HepG2 (cell line): ENCODE results near the gene DDOST. TPM values are rescaled to one million over a fixed set of nuclear protein-coding genes. Genes with fewer than 3 reads are reported as not detected.

Experiments
- JARID2 ChIP-seq: sonication (generic); formaldehyde crosslinking; IDR thresholded peaks from 2 replicates; pipeline ENCODE4 v1.8.1; 2023; ENCODE audit warnings: missing genetic modification reagents, inconsistent platforms; ENCODE audit not compliant: insufficient replicate concordance
- NFE2L1 ChIP-seq: sonication (generic); formaldehyde crosslinking; IDR thresholded peaks from 2 replicates; pipeline ENCODE4 v1.4.0; 2020; ENCODE audit warnings: missing genetic modification reagents, mild to moderate bottlenecking, borderline replicate concordance
- NFRKB ChIP-seq: fragments of 450-650 bp; IDR thresholded peaks from 2 replicates; pipeline ENCODE4 v1.6.1; 2017
- NFYB ChIP-seq: sonication (generic); formaldehyde crosslinking; IDR thresholded peaks from 2 replicates; pipeline ENCODE4 v1.4.0; 2020; ENCODE audit warnings: missing genetic modification reagents
- RXRA ChIP-seq: sonication (generic); formaldehyde crosslinking; IDR thresholded peaks from 2 replicates; pipeline ENCODE4 v1.5.1; 2020; ENCODE audit warnings: missing genetic modification reagents
- SMAD1 ChIP-seq: sonication (generic); formaldehyde crosslinking; IDR thresholded peaks from 2 replicates; pipeline ENCODE4 v1.4.0; 2020; ENCODE audit warnings: missing genetic modification reagents, low read depth, mild to moderate bottlenecking, borderline replicate concordance
- ZNF678 ChIP-seq: sonication (generic); formaldehyde crosslinking; IDR thresholded peaks from 2 replicates; pipeline ENCODE4 v1.4.0; 2020; ENCODE audit warnings: mild to moderate bottlenecking, missing genetic modification reagents
- polyA plus RNA-seq, 8 experiments: library from polyadenylated mRNA; depleted of rRNA in 3 of 8; stranded (reverse) in 7 of 8; unstranded in 1 of 8; fragments of >200 nt; fragmentation: Illumina TruSeq in 4 of 8; extraction: Trizol in 4 of 8; gene quantifications; 2 replicates each; pipeline versions ENCODE4 v1.2.1 to v1.2.3, GENCODE V29; 2011 to 2016; ENCODE audit warnings: low read depth in 4 of 8, missing spikeins in 1 of 8, mixed read lengths in 1 of 8; ENCODE audit not compliant: insufficient read depth in 1 of 8
- total RNA-seq, 5 experiments: library from RNA; depleted of rRNA; stranded (reverse); fragments of >200 nt; fragmentation: Illumina TruSeq; extraction: Trizol; gene quantifications; 2 replicates each; pipeline ENCODE4 v1.2.3, GENCODE V29; 2016; ENCODE audit warnings: low read depth in 1 of 5
- TF ChIP-seq, protein P1 (sequence below): sonication (generic); formaldehyde crosslinking; IDR thresholded peaks from 2 replicates; pipeline ENCODE4 v1.5.1; 2020; ENCODE audit warnings: mild to moderate bottlenecking, missing genetic modification reagents, borderline replicate concordance
- TF ChIP-seq, protein P2 (sequence below), 2 experiments: fragments of 450-650 bp in 1 of 2; sonication (generic) in 1 of 2; formaldehyde crosslinking in 1 of 2; IDR thresholded peaks; 2 replicates each; pipeline versions ENCODE4 v1.6.1 to v1.8.0; 2016 to 2022; ENCODE audit warnings: antibody characterized with exemption in 1 of 2, mild to moderate bottlenecking in 1 of 2, missing genetic modification reagents in 1 of 2
- TF ChIP-seq, protein P3 (sequence below): sonication (generic); formaldehyde crosslinking; IDR thresholded peaks from 2 replicates; pipeline ENCODE4 v1.4.0; 2020; ENCODE audit warnings: mild to moderate bottlenecking, missing genetic modification reagents
- TF ChIP-seq, protein P4 (sequence below): sonication (generic); formaldehyde crosslinking; IDR thresholded peaks from 2 replicates; pipeline ENCODE4 v1.8.0; 2022; ENCODE audit warnings: missing genetic modification reagents, low read depth, mild to moderate bottlenecking, borderline replicate concordance

DDOST gene
- total and polyA plus RNA-seq, 2 of the 13 experiments (the other 11 are each of a cell fraction or from before 2014, with no cell fraction given): 335 to 494 TPM

- TF ChIP-seq JARID2 (CRISPR knock-in tag) (no peak), SMAD1 (CRISPR knock-in tag) (no peak), ZNF678 (no peak), NFE2L1 (CRISPR knock-in tag) (no peak), RXRA (no peak), NFRKB (no peak), NFYB (CRISPR knock-in tag) (peak; percentile 37; the same call in 1 of the 2 replicates)
- TF ChIP-seq, protein P1, sequence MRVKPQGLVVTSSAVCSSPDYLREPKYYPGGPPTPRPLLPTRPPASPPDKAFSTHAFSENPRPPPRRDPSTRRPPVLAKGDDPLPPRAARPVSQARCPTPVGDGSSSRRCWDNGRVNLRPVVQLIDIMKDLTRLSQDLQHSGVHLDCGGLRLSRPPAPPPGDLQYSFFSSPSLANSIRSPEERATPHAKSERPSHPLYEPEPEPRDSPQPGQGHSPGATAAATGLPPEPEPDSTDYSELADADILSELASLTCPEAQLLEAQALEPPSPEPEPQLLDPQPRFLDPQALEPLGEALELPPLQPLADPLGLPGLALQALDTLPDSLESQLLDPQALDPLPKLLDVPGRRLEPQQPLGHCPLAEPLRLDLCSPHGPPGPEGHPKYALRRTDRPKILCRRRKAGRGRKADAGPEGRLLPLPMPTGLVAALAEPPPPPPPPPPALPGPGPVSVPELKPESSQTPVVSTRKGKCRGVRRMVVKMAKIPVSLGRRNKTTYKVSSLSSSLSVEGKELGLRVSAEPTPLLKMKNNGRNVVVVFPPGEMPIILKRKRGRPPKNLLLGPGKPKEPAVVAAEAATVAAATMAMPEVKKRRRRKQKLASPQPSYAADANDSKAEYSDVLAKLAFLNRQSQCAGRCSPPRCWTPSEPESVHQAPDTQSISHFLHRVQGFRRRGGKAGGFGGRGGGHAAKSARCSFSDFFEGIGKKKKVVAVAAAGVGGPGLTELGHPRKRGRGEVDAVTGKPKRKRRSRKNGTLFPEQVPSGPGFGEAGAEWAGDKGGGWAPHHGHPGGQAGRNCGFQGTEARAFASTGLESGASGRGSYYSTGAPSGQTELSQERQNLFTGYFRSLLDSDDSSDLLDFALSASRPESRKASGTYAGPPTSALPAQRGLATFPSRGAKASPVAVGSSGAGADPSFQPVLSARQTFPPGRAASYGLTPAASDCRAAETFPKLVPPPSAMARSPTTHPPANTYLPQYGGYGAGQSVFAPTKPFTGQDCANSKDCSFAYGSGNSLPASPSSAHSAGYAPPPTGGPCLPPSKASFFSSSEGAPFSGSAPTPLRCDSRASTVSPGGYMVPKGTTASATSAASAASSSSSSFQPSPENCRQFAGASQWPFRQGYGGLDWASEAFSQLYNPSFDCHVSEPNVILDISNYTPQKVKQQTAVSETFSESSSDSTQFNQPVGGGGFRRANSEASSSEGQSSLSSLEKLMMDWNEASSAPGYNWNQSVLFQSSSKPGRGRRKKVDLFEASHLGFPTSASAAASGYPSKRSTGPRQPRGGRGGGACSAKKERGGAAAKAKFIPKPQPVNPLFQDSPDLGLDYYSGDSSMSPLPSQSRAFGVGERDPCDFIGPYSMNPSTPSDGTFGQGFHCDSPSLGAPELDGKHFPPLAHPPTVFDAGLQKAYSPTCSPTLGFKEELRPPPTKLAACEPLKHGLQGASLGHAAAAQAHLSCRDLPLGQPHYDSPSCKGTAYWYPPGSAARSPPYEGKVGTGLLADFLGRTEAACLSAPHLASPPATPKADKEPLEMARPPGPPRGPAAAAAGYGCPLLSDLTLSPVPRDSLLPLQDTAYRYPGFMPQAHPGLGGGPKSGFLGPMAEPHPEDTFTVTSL: no peak
- TF ChIP-seq, protein P2, sequence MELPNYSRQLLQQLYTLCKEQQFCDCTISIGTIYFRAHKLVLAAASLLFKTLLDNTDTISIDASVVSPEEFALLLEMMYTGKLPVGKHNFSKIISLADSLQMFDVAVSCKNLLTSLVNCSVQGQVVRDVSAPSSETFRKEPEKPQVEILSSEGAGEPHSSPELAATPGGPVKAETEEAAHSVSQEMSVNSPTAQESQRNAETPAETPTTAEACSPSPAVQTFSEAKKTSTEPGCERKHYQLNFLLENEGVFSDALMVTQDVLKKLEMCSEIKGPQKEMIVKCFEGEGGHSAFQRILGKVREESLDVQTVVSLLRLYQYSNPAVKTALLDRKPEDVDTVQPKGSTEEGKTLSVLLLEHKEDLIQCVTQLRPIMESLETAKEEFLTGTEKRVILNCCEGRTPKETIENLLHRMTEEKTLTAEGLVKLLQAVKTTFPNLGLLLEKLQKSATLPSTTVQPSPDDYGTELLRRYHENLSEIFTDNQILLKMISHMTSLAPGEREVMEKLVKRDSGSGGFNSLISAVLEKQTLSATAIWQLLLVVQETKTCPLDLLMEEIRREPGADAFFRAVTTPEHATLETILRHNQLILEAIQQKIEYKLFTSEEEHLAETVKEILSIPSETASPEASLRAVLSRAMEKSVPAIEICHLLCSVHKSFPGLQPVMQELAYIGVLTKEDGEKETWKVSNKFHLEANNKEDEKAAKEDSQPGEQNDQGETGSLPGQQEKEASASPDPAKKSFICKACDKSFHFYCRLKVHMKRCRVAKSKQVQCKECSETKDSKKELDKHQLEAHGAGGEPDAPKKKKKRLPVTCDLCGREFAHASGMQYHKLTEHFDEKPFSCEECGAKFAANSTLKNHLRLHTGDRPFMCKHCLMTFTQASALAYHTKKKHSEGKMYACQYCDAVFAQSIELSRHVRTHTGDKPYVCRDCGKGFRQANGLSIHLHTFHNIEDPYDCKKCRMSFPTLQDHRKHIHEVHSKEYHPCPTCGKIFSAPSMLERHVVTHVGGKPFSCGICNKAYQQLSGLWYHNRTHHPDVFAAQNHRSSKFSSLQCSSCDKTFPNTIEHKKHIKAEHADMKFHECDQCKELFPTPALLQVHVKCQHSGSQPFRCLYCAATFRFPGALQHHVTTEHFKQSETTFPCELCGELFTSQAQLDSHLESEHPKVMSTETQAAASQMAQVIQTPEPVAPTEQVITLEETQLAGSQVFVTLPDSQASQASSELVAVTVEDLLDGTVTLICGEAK (IDR thresholded peaks at IDR 0.05): no peak
- TF ChIP-seq, protein P2 (CRISPR knock-in tag; IDR thresholded peaks at IDR 0.05): no peak
- TF ChIP-seq, protein P3, sequence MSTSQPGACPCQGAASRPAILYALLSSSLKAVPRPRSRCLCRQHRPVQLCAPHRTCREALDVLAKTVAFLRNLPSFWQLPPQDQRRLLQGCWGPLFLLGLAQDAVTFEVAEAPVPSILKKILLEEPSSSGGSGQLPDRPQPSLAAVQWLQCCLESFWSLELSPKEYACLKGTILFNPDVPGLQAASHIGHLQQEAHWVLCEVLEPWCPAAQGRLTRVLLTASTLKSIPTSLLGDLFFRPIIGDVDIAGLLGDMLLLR: no peak
- TF ChIP-seq, protein P4, sequence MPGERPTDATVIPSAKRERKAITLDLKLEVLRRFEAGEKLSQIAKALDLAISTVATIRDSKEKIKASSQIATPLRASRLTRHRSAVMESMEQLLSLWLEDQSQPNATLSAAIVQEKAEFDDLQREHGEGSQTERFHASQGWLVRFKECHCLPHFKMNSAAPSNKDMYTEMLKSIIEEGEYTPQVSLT (CRISPR knock-in tag): no peak
Observed at GRCh38 chr1:20603504-20604464, 57.4 kb downstream of the DDOST start (continued).
